GM21528 (cell line): ENCODE results near the gene OR2AJ1.

Source experiments
- ATAC-seq: cut with Tn5 transposase; IDR thresholded peaks from one replicate; pipeline ENCODE4 v1.9.1; 2021; ENCODE audit warnings: mild to moderate bottlenecking, moderate library complexity; ENCODE audit not compliant: unreplicated experiment, low FRiP score

OR2AJ1 gene, protein sequence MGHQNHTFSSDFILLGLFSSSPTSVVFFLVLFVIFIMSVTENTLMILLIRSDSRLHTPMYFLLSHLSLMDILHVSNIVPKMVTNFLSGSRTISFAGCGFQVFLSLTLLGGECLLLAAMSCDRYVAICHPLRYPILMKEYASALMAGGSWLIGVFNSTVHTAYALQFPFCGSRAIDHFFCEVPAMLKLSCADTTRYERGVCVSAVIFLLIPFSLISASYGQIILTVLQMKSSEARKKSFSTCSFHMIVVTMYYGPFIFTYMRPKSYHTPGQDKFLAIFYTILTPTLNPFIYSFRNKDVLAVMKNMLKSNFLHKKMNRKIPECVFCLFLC

DNA sequence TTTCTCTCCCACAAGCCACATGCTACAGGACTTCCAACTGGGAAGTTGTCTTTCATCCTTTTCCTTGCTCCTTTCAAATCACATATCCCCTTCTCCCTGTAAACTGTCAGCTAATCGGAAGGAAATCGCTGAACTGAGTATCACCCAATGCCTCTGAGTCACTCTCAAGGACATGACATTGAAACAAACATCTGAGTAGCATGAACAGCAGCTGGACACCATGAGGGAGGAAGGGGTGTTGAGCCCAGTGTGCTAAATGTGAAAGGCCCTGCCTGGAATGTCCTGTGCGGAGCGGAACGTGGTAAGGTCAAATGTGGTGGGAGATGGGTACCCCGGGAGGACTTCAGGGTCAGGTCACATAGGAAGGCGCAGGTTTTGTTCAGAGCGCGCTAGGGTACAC lies at the start of gene OR2AJ1:
Gene OR2AJ1 (plus strand): TSS at position 22 of the 400 bp plus-strand sequence. CDS start 8,880 bp downstream, outside the sequence.
- no peak for ATAC-seq

DNA sequence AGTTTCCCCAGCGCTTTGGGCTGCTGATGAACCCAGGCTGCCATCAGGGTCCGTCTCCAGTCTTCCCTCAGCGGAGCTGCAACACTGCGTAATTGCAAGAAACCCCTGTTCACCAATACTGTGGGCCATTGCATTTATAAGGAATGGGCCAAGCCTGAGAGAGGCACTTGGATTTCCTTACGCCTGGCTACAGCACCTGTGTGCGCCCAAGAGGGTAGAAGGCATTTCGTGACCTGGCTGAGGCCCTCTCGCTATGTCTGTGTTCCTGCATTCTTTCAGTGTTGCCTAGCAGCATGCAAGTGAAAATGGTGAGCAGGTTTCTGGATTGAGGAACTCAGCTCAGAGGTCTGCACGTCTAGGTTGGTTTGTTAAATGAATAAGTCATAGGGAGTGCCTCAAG lies 41.3 kb upstream of the OR2AJ1 start:
- ATAC-seq = no peak

DNA sequence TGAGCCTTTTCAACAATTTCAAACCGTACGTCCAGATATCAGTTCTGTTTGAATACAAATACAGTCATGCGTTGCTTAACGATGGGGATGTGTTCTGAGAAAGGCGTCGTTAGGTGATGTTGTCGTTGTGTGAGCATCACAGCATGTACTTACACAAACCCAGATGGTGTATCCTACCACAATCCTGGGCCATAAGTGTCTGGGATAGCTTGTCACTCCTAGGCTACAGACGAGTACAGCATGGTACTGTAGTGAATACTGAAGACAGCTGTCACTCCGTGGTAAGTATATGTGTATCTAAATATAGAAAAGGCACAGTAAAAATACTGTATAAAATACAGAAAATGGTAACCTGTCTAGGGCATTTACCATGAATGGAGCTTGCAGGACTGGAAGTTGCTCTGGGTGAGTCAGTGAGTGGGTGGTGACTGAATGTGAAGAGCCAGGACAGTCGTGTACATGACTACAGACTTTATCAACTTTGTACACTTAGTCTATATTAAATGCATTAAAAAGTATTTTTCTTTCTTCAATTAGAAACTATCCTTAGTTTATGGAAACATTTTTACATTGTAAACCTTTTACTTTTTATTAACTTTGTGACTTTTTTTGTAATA lies 39.8 kb upstream of the OR2AJ1 start:
- ATAC-seq = no peak

DNA sequence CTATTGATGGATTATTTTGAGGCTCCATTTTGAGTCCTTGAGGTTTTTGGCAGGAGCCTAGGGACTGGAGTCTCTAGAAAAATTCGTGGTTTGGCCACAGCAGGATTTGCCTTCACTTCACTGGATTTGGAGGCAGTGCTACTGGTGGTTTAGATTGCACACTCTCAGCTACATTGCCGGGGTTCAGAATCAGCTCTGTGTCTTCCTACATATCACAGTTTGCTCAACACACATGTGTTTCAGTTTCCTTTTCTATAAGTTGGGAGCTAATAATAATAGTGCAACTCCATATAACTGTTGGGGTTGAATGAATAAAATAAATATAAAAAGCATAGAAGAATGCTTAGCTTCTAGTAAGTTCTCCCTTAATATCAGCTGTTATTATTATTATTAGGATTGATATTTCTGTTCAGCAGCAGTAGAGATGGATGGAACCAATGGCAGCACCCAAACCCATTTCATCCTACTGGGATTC lies 29.5 kb upstream of the OR2AJ1 start, which contains the start of gene OR2W3:
Gene OR2W3 (plus strand): TSS at position 425 of the 475 bp plus-strand sequence. CDS start 0 bp downstream, at position 425.
- ATAC-seq = no peak

DNA sequence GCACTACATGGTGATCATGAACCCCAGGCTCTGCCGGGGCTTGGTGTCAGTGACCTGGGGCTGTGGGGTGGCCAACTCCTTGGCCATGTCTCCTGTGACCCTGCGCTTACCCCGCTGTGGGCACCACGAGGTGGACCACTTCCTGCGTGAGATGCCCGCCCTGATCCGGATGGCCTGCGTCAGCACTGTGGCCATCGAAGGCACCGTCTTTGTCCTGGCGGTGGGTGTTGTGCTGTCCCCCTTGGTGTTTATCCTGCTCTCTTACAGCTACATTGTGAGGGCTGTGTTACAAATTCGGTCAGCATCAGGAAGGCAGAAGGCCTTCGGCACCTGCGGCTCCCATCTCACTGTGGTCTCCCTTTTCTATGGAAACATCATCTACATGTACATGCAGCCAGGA lies 28.7 kb upstream of the OR2AJ1 start:
- ATAC-seq = no peak

DNA sequence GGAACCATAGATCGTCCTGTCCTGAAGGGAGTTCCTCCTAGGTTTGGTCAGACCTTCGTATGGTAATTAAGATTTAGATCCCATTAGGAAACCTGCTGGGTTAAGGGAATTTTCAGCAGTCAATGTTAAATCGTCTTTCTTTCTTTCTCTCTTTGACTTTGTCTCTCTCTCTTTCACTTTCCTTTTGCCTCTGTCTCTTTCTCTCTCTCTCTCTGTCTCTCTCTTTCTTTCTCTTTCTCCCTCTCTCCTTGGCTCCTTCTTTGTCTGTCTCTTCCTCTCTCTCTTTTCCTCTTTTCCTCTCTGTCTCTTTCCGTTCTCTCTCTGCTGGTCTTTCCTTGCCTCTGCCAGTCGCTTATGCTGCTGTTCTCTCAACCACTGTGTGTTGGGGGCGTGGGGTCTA lies 20.6 kb upstream of the OR2AJ1 start:
- ATAC-seq = no peak

DNA sequence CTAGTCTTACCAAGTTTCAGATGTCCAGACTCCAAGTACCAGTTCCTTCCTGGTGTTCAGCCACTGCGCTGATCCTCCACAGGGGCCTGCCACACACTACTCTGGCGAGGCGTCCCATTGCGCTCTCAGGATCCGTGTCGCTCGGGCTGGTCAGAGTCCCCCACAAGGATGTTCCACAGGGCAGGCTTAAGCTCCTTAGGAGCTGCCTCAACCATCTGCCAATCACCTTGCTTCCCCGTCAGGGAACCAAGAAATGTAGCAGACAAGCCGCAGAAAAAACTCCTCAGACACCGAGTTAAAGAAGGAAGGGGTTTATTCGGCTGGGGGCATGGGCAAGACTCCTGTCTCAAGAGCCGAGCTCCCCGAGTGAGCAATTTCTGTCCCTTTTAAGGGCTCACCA lies 19.5 kb upstream of the OR2AJ1 start:
- ATAC-seq = no peak

DNA sequence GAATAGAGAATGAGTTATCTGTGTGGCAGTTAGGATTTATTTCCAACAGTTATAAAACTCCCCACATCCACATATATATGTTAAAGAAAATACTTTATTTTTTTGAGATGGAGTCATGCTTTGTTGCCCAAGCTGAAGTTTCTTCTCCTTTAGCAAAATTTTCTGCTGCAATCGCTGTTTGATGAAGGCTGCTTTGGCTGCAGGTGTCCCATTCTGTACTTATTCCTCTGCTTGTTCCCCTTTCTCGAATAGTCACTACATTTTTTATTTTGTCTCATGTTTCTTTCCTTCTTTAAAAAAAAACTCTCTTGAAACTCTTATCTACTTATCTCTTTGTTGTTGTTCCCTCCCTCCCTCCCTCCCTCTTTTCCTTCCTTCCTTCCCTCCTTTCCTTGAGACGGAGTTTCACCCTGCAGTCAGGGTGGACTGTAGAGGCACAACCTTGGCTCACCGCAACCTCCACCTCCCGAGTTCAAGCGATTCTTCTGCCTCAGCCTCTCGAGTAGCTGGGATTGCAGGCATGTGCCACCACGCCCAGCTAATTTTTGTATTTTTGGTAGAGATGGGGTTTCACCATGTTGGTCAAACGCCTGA lies 18.7 kb upstream of the OR2AJ1 start:
- no peak for ATAC-seq

DNA sequence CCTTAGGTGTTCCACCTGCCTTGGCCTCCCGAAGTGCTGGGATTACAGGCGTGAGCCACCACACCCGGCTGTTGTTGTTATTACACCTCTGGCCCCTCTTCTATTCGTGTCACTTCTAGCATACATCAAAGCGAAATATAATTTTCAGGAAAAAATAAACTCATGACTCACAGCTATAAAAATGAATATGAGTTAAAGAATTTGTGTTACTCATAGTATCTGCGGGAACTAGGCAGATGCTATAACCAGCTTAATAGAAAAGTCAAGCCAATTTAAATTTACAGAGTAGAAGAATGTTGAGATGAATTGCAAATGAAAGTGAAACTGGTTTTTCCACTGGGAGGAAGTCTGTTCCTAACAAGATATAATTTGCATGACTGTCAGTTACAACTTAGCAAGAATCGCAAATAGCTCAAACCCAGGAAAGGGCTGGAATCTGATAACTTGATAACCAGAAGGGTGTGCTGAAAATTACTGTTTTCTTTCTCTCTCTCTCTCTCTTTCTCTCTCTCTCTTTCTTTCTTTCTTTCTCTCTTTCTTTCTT lies 18.1 kb upstream of the OR2AJ1 start:
- ATAC-seq = no peak

DNA sequence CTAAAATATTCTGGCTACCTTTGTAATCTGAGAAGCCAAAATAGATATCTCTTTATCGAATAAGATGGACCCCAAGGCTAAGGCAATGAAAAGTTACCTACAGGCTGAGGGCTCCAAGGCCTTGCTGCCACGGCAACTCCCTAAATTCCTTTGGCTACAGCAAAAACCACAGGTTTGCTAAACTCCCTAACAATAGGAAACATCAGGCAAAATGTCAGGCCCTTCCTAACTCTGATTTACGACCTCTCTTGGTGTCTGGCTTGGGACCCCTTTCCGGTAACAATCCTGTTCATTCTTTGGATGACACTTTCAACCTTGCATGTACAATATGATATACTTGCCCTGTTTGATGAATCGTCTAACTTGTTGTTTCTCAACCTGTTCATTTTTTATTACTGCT lies 15.9 kb upstream of the OR2AJ1 start:
- no peak for ATAC-seq

DNA sequence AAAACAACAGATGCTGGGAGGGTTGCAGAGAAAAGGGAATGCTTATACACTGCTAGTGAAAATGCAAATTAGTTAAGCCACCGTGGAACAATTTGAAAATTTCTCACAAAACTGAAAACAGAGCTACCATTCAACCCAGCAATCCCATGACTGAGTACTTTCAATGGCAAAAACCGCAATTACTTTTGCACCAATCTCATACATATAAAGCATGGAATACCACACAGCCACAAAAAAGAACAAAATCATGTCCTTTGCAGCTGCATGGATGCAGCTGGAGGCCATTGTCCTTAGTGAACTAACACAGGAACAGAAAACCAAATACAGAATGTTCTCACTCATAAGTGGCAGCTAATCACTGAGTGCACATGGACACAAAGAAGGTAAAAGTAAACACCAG lies 10.9 kb upstream of the OR2AJ1 start:
- ATAC-seq = no peak

DNA sequence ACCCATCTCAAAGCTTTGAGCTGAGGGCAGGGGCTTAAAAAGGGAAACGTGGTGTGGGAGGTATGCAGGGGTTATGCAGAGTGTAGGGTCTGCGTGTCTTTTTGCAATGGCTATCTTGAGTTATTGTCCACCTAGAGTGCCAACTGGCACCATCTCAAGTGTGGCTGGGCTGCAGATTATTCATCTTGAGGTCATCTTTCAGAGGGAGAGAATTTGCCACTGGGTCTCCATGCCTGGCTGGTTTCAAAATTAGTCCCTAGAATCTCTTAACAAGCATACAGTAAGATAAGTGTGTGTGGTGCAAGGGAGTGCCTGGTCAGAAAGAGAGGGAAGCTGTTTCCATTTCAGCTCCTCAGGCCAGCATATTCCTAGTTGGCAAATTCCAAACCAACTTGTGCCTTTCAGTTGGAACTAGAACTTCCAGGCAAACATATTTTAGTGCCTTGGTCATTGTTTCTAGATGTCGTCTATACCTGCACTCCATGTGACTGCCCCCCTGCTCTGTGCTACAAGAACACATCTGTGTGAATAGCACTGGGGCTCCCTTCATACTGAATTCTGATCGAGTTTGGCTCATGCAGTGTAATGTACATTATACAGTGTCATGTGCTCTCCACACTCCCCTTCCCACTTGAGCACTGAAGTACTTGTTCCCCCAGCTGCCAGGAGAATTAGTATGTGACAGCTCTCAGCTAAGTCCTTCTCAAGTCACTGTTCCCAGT lies 9.6 kb upstream of the OR2AJ1 start:
- no peak for ATAC-seq

DNA sequence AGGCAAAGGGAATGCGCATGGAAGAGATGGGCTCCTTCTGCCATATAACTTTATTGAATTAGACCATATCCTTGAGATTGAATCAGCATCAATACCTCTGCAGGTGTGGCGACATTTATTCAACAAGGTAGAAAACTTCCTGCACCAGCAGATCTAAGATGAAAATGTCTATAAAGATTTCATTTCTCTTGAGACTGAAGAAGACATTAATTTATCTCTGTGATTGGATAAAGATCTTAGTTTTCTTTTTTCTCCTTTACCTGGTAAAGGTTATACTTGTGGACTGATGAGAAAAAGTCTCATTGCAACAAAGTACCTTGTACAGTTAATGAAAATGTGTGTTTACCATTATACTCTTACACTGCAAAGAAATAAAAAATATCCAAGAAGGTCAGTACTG lies 4.7 kb upstream of the OR2AJ1 start, which contains the start of gene OR2T8:
Gene OR2T8 (plus strand): TSS at position 301 of the 400 bp plus-strand sequence. CDS start 766 bp downstream, outside the sequence.
- no peak for ATAC-seq

DNA sequence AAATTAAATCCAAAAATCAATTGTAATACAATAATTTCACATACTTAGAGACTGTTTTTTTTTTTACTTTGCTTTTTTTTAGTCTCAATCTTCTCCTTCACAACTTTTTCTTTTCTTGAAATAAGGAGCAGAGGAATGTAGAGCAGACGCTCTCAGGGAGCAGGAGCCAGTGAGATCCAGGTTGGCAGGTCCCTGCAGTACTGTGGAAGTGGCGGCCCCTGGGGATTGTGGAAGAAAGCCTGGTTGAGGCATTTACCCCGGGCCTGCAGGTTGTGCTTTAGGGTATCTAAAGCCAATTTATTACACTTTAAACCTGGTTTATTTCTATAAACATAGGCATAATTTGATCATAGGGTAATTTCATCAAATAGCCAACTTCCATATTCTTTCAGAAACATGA lies 748 bp upstream of the OR2AJ1 start:
- no peak for ATAC-seq

DNA sequence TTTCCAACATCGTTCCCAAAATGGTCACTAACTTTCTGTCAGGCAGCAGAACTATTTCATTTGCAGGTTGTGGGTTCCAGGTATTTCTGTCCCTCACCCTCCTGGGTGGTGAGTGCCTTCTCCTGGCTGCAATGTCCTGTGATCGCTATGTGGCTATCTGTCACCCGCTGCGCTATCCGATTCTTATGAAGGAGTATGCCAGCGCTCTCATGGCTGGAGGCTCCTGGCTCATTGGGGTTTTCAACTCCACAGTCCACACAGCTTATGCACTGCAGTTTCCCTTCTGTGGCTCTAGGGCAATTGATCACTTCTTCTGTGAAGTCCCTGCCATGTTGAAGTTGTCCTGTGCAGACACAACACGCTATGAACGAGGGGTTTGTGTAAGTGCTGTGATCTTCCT lies 9.3 kb downstream of the OR2AJ1 start:
- no peak for ATAC-seq

DNA sequence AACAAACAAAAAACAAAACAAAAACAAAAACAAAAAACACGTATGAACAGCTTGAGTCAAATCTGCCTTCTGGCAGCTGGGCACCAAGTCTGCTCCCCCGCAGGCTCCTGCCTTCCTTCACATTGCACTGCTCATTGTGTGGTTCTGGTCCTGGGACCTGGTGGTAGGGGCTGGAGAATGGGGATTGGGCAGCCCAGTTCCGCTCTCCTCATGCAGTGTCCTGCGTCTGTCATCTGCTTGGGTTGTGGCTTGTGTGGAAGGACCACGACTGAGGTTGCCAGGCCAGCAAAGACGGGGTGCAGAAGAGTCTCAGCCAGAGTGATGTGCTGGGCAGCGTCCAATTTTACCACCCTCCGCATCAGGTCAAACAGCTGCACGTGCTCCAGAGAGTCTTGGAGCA lies 11.1 kb downstream of the OR2AJ1 start:
- ATAC-seq = no peak

DNA sequence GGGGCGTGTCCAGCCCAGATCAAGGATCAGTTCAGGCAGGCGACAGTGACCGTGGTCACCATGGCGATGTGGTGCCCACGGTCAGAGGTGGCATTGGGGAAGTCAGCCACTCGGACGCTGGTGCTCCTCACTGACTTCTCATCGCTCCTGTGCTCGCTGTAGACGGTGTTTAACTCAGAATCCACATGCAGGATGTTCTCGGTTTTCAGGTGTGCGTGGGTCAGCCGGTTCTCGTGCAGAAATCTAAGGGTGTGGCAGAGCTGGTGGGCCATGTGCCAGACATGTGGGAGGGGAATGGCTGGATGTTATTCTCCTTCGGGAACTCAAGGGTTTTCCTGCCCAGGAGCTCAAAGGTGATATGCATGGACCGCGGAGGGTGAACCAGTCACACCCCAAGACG lies 11.7 kb downstream of the OR2AJ1 start:
- no peak for ATAC-seq

DNA sequence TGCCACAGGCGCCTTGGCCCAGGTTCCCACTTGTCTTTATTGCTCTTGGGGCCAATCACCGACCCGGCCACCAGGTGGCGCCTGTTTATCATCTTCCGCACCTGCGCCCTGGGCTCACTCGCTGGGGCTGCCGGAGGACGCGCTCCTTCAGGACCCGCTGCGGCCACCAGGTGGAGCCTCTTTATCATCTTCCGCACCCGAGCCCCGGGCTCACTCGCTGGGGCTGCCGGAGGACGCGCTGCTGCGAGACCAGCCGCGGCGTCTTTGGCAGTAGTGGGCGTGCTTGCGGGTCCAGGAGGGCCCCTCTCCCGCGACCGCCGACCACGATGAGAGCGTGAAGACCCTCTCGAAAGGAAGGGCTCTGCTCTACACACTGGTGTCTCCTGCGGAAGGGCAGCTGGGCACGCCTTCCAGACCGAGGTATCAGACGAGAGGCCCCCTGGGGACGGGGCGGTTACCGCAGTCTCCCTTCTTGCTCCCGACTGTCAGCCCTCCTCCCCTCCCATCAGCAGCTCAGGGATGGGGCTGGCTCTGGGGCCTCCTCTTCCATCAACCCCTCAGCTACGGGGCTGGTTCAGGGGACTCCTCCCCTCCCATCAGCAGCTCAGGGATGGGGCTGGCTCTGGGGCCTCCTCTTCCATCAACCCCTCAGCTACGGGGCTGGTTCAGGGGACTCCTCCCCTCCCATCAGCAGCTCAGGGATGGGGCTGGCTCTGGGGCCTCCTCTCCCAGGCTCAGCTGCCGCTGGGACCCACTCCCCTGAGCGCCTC lies 12.5 kb downstream of the OR2AJ1 start:
- ATAC-seq = peak; percentile 100

DNA sequence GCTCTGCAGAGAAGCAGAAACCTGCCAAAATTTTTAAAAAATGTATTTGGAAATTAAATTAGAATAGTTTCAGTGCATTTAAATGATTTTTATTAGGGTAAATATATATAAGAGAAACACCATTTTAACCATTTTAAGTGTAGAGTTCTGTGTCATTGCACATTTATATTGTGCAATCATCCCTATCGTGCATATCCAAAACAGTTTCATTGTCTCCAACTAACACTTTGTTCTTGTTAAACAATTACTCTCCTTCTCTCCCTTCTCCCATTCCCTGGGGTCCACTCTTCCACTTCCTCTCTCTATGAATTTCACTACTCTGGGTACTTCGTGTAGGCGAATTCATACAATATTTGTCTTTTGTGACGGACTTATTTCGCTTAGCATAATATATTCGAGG lies 17.9 kb downstream of the OR2AJ1 start:
- no peak for ATAC-seq

DNA sequence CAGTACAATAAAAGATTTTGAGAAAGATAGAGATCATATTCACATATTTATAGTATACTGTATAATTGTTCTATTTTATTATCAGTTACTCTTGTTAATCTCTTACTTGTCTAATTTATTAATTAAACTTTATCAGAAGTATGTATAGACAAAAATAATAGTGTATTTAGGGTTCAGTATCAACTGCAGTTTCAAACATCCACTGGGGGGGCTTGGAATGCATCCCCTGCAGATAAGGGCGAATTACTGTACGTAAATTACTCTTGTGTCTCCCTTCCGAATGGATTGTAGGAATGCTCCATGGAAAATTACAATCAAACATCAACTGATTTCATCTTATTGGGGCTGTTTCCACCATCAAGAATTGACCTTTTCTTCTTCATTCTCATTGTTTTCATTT lies 23.9 kb downstream of the OR2AJ1 start, which contains the start of gene OR2L8:
Gene OR2L8 (plus strand): TSS at position 301 of the 400 bp plus-strand sequence. CDS start 0 bp downstream, at position 301.
- ATAC-seq = no peak
